ENCODE data around the gene ARL14EP.

GRCh38 chr11:30377347-30377746 is 54.4 kb downstream of the ARL14EP start:
- TF ChIP-seq CTCF (IDR thresholded peaks at IDR 0.05; ENCODE audit: insufficient read depth, low read depth, low read length) (no peak), EZH2 (IDR thresholded peaks at IDR 0.05; ENCODE audit: insufficient read depth, low read length) (no peak)
